GM04503 (cell line): ENCODE results near the gene CCDC85C.
A peak's percentile ranks its signal among the peaks of the same experiment; 100 is the strongest.

Source experiments
- DNase-seq: peaks from one replicate; pipeline ENCODE4 v3.0.0-alpha.2; 2012; ENCODE audit warnings: low read depth

CCDC85C gene

DNA sequence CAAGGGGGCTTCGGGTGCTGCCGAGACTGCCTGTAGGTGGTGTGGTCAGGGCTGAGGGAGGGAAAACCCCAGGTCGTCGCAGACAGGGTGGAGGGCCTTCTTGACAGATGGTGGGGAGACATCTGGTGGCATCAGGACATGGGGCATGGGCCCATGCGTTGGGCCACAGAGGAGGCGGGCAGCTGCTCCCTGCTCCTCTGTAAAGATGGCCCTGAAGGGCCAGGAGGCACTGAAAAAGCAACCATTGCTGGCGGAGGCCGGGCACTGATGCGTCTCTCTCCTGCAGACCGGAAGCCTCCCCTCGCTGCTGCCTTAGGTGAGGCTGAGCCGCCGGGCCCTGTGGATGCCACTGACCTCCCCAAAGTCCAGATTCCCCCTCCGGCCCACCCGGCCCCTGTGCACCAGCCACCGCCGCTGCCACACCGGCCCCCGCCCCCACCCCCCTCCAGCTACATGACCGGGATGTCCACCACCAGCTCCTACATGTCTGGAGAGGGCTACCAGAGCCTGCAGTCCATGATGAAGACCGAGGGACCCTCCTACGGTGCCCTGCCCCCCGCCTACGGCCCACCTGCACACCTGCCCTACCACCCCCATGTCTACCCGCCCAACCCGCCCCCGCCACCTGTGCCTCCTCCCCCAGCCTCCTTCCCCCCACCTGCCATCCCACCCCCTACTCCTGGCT is 94.0 kb downstream of the CCDC85C start:
- DNase-seq: no peak

DNA sequence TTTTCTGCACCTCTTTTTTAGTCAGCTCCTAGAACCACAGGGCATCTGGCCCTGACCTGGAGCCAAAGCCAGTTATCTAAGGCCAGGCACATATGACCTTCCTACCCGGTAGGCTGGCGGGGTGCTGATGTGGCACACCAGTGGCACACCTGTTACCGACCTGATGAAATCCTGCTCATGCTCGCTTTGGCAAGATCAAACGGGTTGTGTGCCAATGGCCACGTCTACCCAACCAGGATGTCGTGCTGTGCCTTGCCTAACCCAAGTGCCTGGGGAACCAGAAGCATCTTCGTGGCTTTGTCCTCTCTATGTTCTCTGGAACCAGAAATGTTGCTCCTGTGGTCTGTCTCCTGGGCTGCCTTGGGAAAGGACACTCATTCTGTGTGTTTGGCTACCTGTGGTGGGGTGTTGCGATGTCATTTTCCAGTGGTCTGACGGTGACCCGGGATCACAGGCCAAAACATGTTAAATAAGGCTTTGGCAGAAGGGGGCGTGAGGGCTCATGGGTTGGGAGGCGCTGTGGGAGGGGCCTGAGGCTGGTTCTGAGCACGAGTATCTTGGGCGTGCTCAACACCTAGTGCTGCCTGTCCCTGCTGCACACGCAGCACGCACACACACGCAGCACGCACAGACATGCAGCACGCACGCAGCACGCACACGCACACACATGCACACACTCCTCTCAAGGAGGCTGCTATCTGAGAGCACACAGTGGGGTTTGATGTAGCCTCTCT is 94.9 kb downstream of the CCDC85C start:
- no peak for DNase-seq

DNA sequence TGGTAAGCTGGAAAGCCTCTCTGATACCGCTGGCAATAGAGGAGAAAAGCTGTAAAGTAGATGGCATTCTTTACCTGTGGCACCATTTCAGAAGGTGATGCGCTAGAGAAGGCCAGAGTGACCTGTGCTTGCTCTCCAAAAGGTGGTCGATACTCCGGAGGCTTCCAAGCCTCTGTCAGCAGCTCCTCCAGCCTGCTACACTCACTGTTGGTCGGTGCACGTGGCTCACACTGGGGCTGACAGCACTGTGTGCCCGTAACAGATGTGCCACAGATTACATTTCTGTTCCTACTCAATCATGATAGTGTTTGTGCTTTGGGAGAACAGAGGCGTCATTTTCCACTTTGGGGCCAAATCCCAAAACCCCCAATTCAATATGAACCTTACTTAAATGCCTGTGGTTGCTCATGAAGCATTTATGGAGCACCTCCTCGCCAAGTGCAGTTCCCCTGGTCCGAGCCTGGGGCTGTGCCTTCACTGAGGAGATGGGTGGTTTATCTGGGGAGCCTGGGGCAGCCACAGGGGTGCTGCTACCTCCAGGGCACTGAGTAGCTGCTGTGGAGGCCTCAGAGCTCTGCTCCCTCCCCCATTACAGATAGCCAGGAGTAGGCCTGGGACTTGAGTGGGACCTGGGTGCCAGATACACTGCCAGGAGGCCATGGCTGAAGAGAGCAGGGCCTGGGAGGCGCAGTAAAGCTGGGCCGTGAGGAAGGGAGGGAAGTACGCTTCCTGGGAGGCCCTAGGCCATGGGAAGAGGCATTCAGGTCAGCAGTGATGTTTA is 96.0 kb downstream of the CCDC85C start:
- no peak for DNase-seq

DNA sequence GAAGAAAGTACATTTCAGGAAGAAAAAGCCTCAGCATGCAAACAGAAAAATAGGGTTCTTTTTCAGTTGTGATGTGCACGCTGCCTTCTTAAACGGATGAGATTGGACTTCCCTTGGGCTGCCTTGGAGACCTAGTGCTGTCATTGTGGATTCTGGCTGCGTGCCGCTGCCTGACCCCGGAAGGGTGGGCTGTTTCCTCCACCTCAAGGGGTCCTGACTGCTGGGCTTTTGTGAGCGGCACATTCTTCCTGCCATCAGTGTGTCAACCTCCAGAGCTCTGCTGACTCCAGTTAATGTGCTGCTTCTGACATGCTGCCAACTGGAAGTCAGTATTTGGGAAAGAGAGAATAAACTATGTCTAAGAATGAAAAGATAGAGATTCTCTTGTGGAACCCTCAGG is 97.7 kb downstream of the CCDC85C start:
- DNase-seq: no peak

DNA sequence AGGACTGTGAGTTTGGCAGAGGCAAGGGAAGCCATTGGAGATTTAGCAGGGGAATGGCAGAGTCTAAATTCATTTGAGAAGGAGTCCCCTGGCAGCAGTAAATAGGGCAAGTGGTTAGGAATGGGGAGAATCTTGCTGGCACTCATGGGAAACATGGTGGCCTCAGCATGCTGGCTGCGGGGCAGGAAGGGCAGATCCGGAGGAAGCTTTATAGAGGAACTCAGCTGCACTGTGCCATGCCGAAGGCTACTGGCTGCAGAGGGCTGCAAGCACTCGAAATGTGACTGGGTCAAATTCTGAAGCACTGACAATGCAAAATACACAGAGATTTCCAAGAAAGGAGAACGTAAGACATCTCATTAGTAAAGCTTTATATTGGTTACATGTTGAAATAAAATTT is 98.9 kb downstream of the CCDC85C start:
- DNase-seq: no peak

DNA sequence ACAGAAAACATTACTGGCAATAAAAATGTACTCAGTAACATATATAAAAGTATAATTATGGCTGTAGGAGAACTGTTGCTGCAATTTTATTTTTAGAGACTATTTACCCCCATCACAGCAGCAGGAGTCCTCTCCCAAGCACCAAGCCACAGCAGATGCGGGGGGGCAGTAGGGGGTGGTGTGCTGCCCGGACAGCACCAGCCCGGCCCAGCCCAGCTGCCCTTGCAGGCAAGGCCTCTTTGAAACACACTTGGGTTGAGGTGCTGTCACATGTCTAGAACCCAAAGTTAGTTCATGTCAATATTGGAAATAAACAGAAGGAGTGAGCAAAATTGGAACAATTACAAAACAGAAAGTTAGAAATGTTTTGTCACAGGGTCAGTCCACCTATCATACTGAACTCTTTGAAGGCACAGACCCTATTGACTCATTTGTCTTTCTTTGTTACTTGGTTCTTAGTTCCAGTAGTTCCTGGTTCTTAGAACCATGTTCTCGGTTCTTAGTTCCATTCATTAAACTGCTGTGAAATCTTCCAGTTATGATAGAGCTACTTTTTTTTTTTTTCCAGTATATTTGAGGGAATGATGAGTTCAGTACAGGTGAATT is 100.1 kb downstream of the CCDC85C start:
- DNase-seq: no peak

DNA sequence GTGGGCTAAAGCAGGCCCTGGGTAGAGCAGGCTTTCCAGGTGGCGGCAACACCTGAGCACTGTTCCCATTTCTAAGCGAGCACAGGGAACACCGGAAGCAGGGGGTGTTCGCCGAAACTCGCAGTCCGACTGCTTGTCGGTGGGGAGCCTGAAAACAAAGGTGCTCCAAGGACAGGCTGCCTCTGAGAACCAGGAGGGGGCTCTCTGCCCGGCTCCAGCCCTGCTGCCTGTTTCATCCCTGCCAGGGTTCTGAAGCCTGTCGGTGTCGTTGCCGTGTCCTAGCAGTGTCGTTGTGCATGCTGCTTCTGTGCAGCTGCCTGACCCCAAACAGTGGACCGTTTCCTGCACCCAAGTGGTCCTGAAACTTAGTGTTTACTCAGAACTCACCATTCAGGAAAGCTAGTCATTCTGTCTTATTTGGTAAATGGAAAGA is 101.0 kb downstream of the CCDC85C start:
- no peak for DNase-seq

DNA sequence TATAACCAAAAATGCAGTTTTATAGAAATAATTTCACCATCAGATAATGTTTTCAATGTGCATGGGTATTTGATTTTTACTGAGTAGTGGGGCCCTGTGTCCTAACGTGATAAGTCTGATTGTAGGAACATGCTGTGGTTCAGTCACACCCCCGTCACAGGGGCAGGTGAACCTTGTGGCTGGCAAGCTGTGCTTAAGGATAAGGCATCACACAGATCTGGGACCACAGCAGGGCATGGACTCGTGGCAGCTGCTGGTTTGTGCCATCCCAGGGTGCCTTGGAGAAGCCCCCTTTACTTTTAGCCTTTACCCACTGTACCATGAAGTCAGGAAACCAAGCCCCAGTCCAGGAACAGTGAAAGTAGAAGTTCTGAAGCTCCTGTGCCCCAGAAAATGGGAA is 106.1 kb downstream of the CCDC85C start:
- DNase-seq: no peak

DNA sequence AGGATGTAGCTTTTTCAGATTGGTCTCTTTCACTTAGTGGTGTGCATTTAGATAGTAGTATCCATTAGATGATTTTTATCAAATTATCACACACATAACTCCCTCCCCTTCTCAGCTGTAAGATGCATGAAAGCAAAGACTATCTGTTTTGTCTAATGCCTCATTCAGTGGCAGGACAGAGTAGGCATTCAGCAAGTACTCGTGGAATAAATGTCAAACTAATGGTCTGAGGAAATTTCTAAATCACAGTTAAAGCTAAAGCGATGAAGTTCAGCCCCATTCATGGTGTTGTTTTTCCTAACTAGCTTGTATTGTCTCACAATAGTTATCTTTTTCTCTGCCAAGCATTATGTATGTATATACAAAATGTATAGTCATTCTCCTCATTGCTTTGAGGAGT is 106.7 kb downstream of the CCDC85C start:
- DNase-seq: no peak

DNA sequence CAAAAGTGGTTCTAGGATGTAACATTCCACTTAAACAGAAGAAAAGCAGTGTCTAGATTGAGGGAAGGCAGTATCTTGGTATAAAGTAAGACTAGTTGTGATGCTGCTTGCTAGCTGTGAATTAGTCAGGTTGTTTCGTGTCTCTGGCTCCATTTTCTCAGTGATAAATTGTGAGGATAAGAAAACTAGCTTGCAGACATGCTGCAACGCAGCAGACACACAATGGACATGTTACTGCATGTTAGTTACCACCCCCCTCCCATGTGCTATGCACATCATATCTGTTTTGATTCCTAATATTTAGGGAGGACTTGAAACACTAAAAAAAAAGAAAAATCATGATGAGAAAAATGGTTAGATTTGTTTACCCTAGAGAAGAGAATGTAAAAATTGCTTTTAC is 119.9 kb downstream of the CCDC85C start:
- DNase-seq: no peak

DNA sequence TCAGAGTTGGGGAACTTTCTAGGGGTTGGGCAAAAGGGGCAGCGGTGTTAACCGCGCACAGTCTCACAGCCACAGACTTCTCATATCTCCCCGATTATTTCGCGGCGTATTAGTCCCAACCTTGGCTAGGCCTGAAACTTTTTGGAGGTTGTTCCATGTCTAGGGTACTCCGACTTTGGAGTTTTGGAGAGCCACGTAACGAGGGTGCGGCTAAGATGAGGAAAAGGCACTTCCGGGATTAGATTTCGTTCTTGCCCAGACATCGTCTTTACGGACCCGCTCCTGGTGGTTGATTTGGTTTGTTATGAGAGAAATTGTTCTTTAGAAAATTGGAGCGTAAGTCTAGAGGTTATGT is 122.3 kb downstream of the CCDC85C start:
- DNase-seq: no peak

DNA sequence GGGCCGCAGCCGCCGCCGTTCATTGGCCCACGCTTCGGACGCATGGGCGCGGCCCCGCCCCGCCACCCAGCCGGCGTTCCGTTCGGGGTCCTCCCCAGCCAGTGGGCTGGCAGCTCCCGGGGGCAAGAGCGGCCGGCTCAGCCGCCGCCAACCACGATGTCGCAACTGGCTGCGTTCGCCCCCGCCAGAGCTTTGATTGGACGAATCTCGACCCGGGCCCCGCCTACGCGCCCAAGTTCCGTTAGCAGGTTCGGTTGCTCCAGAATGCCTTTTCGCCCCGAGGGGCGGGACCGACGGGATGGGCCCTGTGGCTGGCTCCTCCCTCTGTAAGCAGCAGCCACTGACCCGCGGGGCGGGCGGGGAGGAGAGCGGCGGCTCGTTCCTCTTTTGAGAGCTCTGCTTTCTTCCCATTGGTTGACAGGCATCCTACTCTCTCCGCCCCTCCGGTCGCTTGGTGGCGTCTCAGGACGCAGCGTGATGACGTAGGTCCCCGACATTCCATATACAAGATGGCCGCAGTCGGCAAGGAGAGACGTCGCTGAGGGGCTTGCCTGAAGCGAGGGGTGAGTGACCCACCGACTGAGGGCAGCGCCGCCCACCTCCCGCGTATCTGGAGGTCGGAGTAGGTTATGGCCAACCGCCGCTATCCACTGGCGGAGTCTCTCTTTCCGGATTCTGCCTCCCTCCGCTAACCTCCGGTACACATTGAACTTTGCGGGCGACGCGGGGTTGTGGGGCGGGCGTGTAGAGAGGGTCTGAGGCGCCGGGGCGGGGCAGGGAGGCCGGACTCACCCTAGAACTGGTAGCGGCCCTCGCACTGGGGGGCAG is 122.9 kb downstream of the CCDC85C start, which contains the start of gene CCNK:
CCNK (plus strand) TSS at position 493 of the 828 bp plus-strand sequence. CDS start 11,269 bp downstream, outside the sequence.
- peak; percentile 96 for DNase-seq

DNA sequence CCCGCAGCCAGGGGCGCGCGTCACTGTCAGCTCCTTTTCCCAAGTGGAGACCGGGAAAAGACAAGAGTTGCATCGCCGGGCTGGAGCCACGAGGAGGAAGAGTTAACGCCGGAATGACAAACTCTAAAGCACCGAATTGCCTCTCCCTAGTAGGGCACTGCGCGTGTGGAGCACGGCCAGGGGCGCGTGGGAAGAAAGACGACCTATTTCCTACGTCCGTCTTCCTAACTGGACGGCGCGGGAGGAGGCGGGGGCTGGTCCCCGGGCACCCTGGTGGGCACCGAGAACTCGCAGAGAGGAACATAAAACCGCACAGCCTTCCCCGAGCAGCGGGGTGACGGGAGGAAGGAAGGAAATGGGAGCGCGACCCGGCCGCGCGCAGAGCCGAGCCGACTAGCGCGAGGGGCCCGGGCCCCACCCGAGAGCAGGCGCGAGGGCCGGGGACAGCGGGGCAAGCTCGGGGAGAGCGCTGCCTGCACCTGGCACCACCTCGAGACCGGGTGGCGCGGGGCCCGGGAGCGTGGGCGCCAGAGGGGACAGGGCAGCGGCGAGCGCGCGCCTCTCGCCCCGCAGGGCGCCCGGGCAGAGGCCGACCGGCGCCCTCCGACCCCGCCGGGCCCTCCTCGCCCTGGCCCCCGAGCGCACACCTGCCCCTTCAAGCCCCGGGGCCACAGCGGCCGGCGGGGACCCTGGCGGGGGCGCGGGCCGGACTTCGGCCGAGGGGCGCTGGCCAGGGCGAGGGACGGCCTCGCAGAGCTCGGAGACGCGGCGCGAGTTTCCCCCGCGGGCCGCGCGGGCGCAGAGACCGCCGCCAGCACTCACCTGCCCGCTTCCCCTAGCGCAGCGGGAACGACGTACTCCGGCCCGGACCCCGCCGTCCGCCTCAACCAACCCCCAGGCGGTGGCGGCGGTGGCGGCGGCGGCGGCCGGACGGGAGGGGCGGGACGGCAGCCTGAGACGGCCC is 123.8 kb downstream of the CCDC85C start, which contains the start of gene SETD3:
SETD3 (minus strand) TSS at position 954 of the 964 bp plus-strand sequence. CDS start 15,054 bp downstream, outside the sequence.
- DNase-seq: no peak

DNA sequence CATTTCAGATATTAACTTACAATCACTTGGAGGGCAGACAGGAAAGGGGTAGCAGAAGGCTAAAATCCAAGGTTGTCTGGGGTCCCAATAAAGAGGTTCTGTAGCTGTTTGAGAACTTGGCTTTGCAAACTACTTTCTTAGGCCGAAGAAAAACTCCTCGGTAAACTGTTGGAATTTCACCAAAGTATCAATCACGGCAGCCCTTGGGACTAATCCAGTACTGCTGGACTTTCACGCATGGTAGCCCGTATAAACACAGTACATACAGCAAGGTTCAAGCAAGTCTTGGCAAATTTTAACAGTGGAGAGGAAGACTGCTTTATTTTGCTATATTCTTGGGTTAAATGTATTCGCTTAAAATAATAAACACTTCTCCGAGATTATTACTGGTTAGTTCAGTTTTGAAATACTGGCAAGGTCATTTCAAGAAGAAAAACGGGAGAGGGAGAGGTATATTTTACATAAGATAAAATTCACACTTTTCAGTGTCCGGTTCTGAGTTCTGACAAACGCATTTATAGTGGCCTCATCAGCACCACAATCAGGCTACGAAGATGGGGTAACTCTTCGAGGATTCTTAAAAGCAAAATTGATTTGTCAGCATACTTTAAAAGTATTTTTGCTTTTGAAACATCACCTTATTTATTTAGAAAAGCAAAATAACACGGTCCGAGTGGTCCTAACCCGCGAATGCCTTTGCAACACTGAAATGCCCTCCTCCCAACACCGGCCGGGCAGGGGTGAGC is 124.7 kb downstream of the CCDC85C start:
- DNase-seq: no peak

DNA sequence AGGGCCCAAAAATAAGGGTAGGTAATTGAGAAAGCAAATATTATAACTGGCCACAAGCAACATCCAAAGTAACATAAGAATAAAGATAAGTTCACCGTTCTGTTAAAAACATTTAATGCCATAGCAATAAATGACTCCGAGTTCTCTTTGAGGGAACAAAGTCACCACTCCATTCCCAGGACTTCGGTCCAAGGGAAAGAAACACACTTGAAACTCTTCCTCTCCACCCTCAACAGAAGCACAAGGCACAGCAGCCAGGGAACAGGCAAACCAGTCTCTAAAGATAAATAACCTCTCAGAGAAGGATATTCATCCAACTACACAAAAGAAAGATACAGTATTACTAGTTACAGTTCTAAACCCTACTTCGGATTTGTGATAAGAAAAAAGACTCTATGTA is 125.9 kb downstream of the CCDC85C start:
- DNase-seq: no peak

DNA sequence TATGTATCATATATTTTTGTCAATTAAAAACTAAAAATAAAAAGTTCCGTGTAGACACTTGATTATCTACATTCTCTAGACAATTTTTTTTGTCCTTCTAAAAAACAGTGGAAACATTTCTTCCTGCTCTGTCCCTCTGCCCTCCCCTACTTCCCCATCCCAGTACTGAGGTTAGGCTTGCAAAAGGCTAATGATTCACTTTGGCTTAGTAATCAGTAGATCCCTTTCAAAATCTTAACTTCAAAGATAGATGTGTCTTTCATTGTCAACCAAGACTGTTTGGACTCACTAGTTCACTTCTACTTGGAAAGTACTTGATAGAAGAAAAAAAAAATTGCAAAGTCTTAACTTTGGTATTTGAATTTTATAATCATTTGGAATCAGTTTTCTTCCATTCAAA is 127.1 kb downstream of the CCDC85C start:
- DNase-seq: no peak

DNA sequence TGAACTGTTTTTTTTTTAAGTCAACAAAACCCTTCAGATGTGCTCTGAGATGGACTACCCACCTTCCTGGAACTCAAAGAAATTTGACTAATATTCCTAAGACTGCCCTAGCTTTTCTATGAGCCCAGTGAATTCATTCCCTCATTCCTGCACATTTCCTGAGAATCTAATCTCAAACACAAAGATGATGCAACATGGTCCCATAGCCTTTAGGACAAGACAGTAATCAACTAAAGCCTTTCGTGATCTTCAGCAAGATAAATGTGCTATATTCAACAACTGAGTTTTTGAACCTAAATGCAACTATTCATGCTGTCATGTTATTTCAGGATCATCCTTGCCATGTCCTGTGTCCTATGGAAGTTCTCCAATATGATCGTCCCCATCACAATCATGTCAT is 128.3 kb downstream of the CCDC85C start:
- no peak for DNase-seq

DNA sequence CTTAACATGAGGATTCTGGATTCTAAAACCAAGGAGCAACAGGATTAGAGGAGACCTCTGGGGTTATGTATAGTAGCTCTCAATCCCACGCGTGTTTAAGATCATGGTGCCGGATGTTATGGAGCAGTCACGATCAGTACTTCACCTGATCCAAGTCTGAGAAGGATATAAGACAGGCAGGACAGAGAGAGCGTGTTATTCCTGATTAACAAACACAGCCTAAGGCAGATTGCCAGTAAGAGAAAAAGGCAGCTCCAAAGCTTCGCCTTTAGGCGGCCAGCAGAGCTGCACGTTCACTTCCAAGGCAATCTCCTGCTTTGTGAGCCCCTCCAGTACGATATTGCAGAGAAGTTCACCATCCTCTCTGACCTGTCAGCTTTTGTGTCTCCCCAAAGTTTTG is 128.8 kb downstream of the CCDC85C start:
- DNase-seq: no peak

DNA sequence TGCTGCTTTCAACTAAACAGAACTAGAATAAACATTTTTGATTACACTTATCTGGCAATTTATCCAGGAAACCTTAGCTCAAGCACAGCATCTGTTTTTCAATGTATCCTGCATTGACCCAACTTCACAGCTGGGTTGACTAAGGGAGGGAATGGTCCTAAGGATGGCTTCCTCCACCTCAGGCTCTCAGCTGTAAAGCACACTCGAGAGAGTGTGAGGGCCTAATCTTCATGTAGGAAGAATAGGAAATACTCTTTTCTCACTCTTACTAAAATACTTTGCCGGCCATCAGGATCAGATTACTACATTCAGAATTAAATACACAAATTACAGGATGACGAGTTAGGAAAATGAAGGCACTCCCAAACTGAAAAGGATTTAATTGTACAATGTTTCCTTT is 130.5 kb downstream of the CCDC85C start:
- DNase-seq: no peak

DNA sequence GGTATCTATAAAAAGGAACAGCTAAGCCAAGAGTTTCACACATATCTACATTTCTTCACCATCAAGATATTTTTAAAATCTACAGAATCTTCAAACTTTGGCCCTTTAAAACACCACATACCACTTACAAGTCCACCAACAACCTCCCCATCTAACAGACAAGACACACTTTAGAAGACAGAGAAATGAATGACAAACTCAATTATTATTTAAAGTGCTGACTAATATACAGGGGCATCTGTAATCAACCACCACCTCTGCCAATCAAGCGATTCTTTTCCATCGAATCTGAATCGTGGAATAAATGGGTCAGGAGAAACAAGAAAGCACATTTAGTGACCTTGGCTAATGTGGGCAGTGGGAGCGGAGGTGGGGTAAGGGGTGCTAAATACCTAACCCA is 131.1 kb downstream of the CCDC85C start:
- DNase-seq: no peak
